Liver (tissue), 9 donors: ENCODE results near the gene SDR9C7. TPM values are rescaled to one million over a fixed set of nuclear protein-coding genes. Genes with fewer than 3 reads are reported as not detected.
A peak's percentile ranks its signal among the peaks of the same experiment; 100 is the strongest.

Experiments
- DNase-seq: peaks from one replicate; pipeline ENCODE4 v3.0.0-alpha.2; 2017; ENCODE audit warnings: low spot score
- H3K27ac ChIP-seq, 2 donors: one replicate each; pipeline ENCODE4 v1.7.0; 2013; ENCODE audit warnings: inconsistent platforms in 2 of 2, low read length in 2 of 2, control low read depth in 1 of 2, low read depth in 1 of 2, mild to moderate bottlenecking in 1 of 2
- H3K27me3 ChIP-seq, 4 donors: one replicate each; pipeline versions ENCODE4 v1.6.1 to v1.7.0; 2013; ENCODE audit warnings: low read length in 3 of 4, inconsistent platforms in 1 of 4, mild to moderate bottlenecking in 1 of 4, moderate library complexity in 1 of 4; ENCODE audit not compliant: control insufficient read depth in 4 of 4, insufficient read depth in 4 of 4
- H3K36me3 ChIP-seq, 4 donors: one replicate each; pipeline versions ENCODE4 v1.6.1 to v1.7.0; 2013; ENCODE audit warnings: low read length in 3 of 4, mild to moderate bottlenecking in 3 of 4, low read depth in 1 of 4, moderate library complexity in 1 of 4; ENCODE audit not compliant: control insufficient read depth in 4 of 4, insufficient read depth in 3 of 4
- H3K4me1 ChIP-seq, 4 donors: one replicate each; pipeline versions ENCODE4 v1.6.1 to v1.7.0; 2013; ENCODE audit warnings: low read length in 3 of 4, mild to moderate bottlenecking in 3 of 4, moderate library complexity in 1 of 4; ENCODE audit not compliant: control insufficient read depth in 4 of 4, insufficient read depth in 4 of 4
- H3K4me3 ChIP-seq, 3 donors: one replicate each; pipeline versions ENCODE4 v1.6.1 to v1.7.0; 2013; ENCODE audit warnings: low read length in 3 of 3, control low read depth in 1 of 3, low read depth in 1 of 3, mild to moderate bottlenecking in 1 of 3
- H3K9ac ChIP-seq, 2 donors: one replicate each; pipeline ENCODE4 v1.7.0; 2013; ENCODE audit warnings: low read length in 2 of 2, mild to moderate bottlenecking in 2 of 2, moderate library complexity in 2 of 2, control low read depth in 1 of 2, low read depth in 1 of 2
- H3K9me3 ChIP-seq, 4 donors: one replicate each; pipeline versions ENCODE4 v1.6.1 to v1.7.0; 2013; ENCODE audit warnings: low read length in 3 of 4; ENCODE audit not compliant: control insufficient read depth in 4 of 4
- EGR1 ChIP-seq, 2 donors: IDR thresholded peaks; 2 replicates each; pipeline ENCODE4 v1.6.1; 2016 to 2018; ENCODE audit warnings: antibody characterized with exemption in 2 of 2, low read depth in 2 of 2
- FOXA1 ChIP-seq: IDR thresholded peaks from 2 replicates; pipeline ENCODE4 v1.6.1; 2016; ENCODE audit warnings: antibody characterized with exemption
- FOXA2 ChIP-seq: IDR thresholded peaks from 2 replicates; pipeline ENCODE4 v1.6.1; 2016; ENCODE audit warnings: antibody characterized with exemption
- GABPA ChIP-seq, 2 donors: IDR thresholded peaks in 1 of 2; conservative IDR thresholded peaks in 1 of 2; 2 replicates each; pipeline ENCODE4 v1.6.1; 2016; ENCODE audit warnings: antibody characterized with exemption in 2 of 2, mild to moderate bottlenecking in 1 of 2, moderate library complexity in 1 of 2
- HNF4A ChIP-seq, 2 donors: conservative IDR thresholded peaks; 2 replicates each; pipeline ENCODE4 v1.6.1; 2016; ENCODE audit warnings: antibody characterized with exemption in 2 of 2, mild to moderate bottlenecking in 2 of 2
- HNF4G ChIP-seq: IDR thresholded peaks from 2 replicates; pipeline ENCODE4 v1.6.1; 2016; ENCODE audit warnings: antibody characterized with exemption
- JUND ChIP-seq, 2 donors: IDR thresholded peaks; 2 replicates each; pipeline ENCODE4 v1.6.1; 2016; ENCODE audit warnings: antibody characterized with exemption in 2 of 2
- NR2F2 ChIP-seq: IDR thresholded peaks from 2 replicates; pipeline ENCODE4 v1.6.1; 2016; ENCODE audit warnings: antibody characterized with exemption
- RAD21 ChIP-seq, 2 donors: IDR thresholded peaks; 2 replicates each; pipeline ENCODE4 v1.6.1; 2016; ENCODE audit warnings: antibody characterized with exemption in 2 of 2, mild to moderate bottlenecking in 2 of 2
- RXRA ChIP-seq, 2 donors: IDR thresholded peaks; 2 replicates each; pipeline ENCODE4 v1.6.1; 2017 to 2018; ENCODE audit warnings: antibody characterized with exemption in 2 of 2, mild to moderate bottlenecking in 1 of 2
- SP1 ChIP-seq: IDR thresholded peaks from 2 replicates; pipeline ENCODE4 v1.6.1; 2018; ENCODE audit warnings: antibody characterized with exemption, mild to moderate bottlenecking
- TAF1 ChIP-seq: conservative IDR thresholded peaks from 2 replicates; pipeline ENCODE4 v1.6.1; 2016; ENCODE audit warnings: antibody characterized with exemption, mild to moderate bottlenecking
- YY1 ChIP-seq: IDR thresholded peaks from 2 replicates; pipeline ENCODE4 v1.6.1; 2016; ENCODE audit warnings: antibody characterized with exemption, mild to moderate bottlenecking
- WGBS: extraction: QIAGEN DNeasy Blood & Tissue Kit; methylation state at CpG from one replicate; pipeline ENCODE4 v1.1.7; 2013; 5-methylcytosine and 5-hydroxymethylcytosine counted together
- polyA plus RNA-seq, 2 donors: library from polyadenylated mRNA; stranded (reverse) in 1 of 2; unstranded in 1 of 2; fragments of 200-250 nt in 1 of 2; fragments of >200 nt in 1 of 2; fragmentation: Nextera tagmentation in 1 of 2; extraction: Ambion mirVana in 1 of 2; gene quantifications; one replicate each; pipeline versions ENCODE4 v1.2.1 to v1.2.3, GENCODE V29; 2013 to 2015
- total RNA-seq, 2 donors: library from RNA; depleted of rRNA; stranded (reverse); fragments of >200 nt; gene quantifications; one replicate each; pipeline ENCODE4 v1.2.3, GENCODE V29; 2014
- TF ChIP-seq, protein P1 (sequence below): IDR thresholded peaks from 2 replicates; pipeline ENCODE4 v1.6.1; 2016; ENCODE audit warnings: antibody characterized with exemption
- TF ChIP-seq, protein P2 (sequence below): IDR thresholded peaks from 2 replicates; pipeline ENCODE4 v1.6.1; 2016; ENCODE audit warnings: antibody characterized with exemption
- TF ChIP-seq, protein P3 (sequence below): fragments of 150-350 bp; IDR thresholded peaks from 2 replicates; pipeline ENCODE4 v1.5.1; 2017; ENCODE audit warnings: improper control_type of control experiment, low read depth, low read length; ENCODE audit not compliant: missing input control
- TF ChIP-seq, protein P4 (sequence below): IDR thresholded peaks from 2 replicates; pipeline ENCODE4 v1.6.1; 2016; ENCODE audit warnings: antibody characterized with exemption, mild to moderate bottlenecking
- TF ChIP-seq, protein P5 (sequence below): IDR thresholded peaks from 2 replicates; pipeline ENCODE4 v1.6.1; 2016; ENCODE audit warnings: antibody characterized with exemption
- donor health status: healthy.
- donor health status: healthy.
- donor health status: healthy.
- donor health status: healthy.
- donor health status: healthy.

Gene SDR9C7
- total and polyA plus RNA-seq, 4 donors = not detected

DNA sequence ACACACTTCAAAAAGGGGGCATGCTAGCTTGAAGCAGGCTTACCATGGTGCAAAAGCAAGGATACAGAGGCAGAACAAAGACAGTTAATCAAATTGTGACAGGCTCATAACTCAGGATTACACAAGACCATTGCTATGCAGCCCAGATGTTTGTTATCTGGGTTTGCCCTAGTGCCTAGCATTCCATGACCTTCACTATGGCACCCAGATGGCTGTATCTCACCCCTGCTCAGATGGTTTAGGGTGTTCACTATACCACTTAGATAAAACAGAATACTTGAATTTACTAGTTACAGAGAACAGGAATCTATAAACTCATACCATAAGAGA lies 56.2 kb downstream of the SDR9C7 start:
- peaks cover 10 to 19% (median 14%) of the 10 kb centered on the region in 4 donors for H3K4me1 ChIP-seq
- no peak overlapping the region for H3K4me3 ChIP-seq
- no peak overlapping the region for H3K9ac ChIP-seq
- TF ChIP-seq HNF4A (conservative IDR thresholded peaks at IDR 0.05) = peak in 1 of 2 donors; percentile 38
- peak in 1 of 2 donors; percentile 23 for TF ChIP-seq RXRA (IDR thresholded peaks at IDR 0.05)
- TF ChIP-seq, protein P1, sequence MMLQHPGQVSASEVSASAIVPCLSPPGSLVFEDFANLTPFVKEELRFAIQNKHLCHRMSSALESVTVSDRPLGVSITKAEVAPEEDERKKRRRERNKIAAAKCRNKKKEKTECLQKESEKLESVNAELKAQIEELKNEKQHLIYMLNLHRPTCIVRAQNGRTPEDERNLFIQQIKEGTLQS = no peak
- H3K27me3 ChIP-seq = no peaks in the 10 kb centered on the region
- no peaks in the 10 kb centered on the region for H3K9me3 ChIP-seq
- H3K27ac ChIP-seq = peak overlapping the region in 1 of 2 donors; percentile 31
- DNase-seq = no peak
- H3K36me3 ChIP-seq = no peaks in the 10 kb centered on the region

DNA sequence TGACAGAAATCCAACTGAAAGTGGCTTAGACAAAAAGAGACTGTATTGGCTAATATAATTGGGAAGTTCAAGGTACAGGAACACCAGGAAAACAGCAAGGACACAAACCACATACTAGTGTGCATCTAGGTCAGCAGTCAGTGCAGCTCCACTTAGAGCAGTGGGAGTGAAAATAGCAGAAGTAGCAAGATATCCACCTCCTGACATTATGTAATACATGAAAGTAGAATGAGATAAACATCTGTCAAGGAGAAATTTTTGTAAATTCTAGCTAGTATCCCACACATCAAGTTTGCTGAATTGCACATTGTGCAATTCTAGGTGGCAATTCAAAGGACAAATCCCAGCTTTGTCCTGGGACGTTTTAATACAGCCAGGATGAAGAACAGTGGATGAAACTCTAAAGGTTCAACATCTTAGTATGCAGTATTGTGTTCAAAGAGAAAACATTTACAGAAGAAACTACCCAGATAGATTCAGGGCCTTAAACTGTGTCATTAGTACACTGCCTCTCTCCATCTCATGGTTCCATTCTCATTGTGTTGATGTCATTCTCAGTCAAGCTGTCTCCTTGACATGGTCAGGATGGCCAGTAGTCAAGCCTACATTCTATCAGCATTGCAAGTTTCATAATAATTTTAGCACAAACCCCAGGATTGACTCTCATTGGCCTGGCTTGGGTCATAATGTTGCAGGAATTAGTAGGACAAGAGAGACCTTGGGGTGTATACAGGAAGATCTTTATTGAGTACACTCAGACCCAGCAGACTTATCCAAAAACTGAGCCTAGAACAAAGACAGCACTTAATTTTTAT lies 56.8 kb downstream of the SDR9C7 start:
- Histone ChIP-seq H3K27ac (peak overlapping the region; percentile 31 to 69), H3K4me3 (no peak overlapping the region)

More for the DNA sequence above, 56.8 kb downstream of the SDR9C7 start:
- Histone ChIP-seq H3K9me3 (no peaks in the 10 kb centered on the region), H3K36me3 (no peaks in the 10 kb centered on the region), H3K27me3 (no peaks in the 10 kb centered on the region), H3K9ac (no peak overlapping the region), H3K4me1 (peaks cover 10 to 19% (median 14%) of the 10 kb centered on the region in 4 donors)
- TF ChIP-seq, protein P2, sequence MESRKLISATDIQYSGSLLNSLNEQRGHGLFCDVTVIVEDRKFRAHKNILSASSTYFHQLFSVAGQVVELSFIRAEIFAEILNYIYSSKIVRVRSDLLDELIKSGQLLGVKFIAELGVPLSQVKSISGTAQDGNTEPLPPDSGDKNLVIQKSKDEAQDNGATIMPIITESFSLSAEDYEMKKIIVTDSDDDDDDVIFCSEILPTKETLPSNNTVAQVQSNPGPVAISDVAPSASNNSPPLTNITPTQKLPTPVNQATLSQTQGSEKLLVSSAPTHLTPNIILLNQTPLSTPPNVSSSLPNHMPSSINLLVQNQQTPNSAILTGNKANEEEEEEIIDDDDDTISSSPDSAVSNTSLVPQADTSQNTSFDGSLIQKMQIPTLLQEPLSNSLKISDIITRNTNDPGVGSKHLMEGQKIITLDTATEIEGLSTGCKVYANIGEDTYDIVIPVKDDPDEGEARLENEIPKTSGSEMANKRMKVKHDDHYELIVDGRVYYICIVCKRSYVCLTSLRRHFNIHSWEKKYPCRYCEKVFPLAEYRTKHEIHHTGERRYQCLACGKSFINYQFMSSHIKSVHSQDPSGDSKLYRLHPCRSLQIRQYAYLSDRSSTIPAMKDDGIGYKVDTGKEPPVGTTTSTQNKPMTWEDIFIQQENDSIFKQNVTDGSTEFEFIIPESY = no peak
- TF ChIP-seq EGR1 (IDR thresholded peaks at IDR 0.05; ENCODE audit: low read depth in 2 of 2) (no peak), RXRA (IDR thresholded peaks at IDR 0.05) (peak; percentile 66 to 75), TAF1 (peak; percentile 52), FOXA1 (no peak), NR2F2 (no peak), HNF4G (peak; percentile 73), HNF4A (conservative IDR thresholded peaks at IDR 0.05) (peak; percentile 87 to 91), RAD21 (IDR thresholded peaks at IDR 0.05) (peak; percentile 31 to 52), SP1 (peak; percentile 85), YY1 (peak; percentile 4), GABPA (IDR thresholded peaks at IDR 0.05 in 1 of 2, conservative IDR thresholded peaks at IDR 0.05 in 1 of 2) (no peak), JUND (IDR thresholded peaks at IDR 0.05) (peak; percentile 67 to 72), FOXA2 (no peak)
- TF ChIP-seq, protein P1 = peak; percentile 70
- TF ChIP-seq, protein P3, sequence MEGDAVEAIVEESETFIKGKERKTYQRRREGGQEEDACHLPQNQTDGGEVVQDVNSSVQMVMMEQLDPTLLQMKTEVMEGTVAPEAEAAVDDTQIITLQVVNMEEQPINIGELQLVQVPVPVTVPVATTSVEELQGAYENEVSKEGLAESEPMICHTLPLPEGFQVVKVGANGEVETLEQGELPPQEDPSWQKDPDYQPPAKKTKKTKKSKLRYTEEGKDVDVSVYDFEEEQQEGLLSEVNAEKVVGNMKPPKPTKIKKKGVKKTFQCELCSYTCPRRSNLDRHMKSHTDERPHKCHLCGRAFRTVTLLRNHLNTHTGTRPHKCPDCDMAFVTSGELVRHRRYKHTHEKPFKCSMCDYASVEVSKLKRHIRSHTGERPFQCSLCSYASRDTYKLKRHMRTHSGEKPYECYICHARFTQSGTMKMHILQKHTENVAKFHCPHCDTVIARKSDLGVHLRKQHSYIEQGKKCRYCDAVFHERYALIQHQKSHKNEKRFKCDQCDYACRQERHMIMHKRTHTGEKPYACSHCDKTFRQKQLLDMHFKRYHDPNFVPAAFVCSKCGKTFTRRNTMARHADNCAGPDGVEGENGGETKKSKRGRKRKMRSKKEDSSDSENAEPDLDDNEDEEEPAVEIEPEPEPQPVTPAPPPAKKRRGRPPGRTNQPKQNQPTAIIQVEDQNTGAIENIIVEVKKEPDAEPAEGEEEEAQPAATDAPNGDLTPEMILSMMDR = no peak
- TF ChIP-seq, protein P4, sequence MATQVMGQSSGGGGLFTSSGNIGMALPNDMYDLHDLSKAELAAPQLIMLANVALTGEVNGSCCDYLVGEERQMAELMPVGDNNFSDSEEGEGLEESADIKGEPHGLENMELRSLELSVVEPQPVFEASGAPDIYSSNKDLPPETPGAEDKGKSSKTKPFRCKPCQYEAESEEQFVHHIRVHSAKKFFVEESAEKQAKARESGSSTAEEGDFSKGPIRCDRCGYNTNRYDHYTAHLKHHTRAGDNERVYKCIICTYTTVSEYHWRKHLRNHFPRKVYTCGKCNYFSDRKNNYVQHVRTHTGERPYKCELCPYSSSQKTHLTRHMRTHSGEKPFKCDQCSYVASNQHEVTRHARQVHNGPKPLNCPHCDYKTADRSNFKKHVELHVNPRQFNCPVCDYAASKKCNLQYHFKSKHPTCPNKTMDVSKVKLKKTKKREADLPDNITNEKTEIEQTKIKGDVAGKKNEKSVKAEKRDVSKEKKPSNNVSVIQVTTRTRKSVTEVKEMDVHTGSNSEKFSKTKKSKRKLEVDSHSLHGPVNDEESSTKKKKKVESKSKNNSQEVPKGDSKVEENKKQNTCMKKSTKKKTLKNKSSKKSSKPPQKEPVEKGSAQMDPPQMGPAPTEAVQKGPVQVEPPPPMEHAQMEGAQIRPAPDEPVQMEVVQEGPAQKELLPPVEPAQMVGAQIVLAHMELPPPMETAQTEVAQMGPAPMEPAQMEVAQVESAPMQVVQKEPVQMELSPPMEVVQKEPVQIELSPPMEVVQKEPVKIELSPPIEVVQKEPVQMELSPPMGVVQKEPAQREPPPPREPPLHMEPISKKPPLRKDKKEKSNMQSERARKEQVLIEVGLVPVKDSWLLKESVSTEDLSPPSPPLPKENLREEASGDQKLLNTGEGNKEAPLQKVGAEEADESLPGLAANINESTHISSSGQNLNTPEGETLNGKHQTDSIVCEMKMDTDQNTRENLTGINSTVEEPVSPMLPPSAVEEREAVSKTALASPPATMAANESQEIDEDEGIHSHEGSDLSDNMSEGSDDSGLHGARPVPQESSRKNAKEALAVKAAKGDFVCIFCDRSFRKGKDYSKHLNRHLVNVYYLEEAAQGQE = peak; percentile 49
- TF ChIP-seq, protein P5, sequence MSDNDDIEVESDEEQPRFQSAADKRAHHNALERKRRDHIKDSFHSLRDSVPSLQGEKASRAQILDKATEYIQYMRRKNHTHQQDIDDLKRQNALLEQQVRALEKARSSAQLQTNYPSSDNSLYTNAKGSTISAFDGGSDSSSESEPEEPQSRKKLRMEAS = peak; percentile 72
- DNase-seq = no peak
- 27% methylated on average over 1 of the region's 1 CpG for WGBS
